Measurements from ENCODE around the gene PPP2CA.
"Not testable (repeated sequence)": the region's sequence is repeated elsewhere in the genome, so short reads cannot be mapped to it uniquely, and the experiment has no call there.

Gene PPP2CA

GRCh38 chr5:134245101-134245604 lies 19.3 kb upstream of the PPP2CA start:
- DNase-seq (ENCODE audit: low read depth): no peak

DNA sequence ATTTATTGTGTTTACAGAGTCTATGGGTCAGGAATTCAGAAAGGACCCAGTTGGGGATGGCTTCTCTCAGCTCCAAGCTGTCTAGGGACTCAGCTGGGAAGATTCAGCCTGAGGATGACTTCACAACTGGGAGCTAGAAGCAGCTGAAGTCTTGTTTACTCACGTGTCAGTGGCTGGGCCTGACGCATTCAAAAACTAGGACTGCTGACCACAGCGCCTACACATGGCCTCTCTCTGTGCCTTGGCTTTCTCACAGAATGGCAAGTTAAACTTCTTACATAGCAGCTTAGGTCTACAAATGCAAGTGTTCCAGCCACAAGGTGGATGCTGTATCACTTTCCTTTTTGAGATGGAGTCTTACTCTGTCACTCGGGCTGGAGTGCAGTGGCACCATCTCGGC lies 16.3 kb upstream of the PPP2CA start:
- DNase-seq (ENCODE audit: low read depth): no peak

GRCh38 chr5:134240421-134240962 lies 14.6 kb upstream of the PPP2CA start:
- DNase-seq (ENCODE audit: low read depth): no peak

GRCh38 chr5:134236820-134237219 lies 10.9 kb upstream of the PPP2CA start:
- DNase-seq (ENCODE audit: low read depth): no peak

DNA sequence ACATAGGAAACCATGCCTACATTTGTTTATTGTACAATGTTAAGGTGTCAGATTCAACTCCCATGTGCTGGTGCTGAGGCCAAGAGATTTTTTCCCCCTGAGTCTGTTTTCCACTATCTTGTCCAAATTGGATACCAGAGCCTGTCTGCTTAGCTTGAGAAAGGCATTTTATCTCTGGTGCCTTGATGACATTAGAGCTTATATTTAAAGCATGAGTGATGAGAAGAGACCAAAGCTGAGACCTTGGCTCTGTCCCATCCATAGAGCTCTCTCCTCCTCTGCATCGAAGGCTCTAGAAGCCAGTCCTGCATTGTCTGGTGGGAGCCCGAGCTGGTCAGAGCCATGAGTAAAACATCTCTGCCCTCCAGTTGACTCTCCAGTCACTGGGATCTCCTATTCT lies 10.4 kb upstream of the PPP2CA start:
- DNase-seq (ENCODE audit: low read depth): no peak

GRCh38 chr5:134228624-134229023 lies 2.8 kb upstream of the PPP2CA start:
- no peak for DNase-seq (ENCODE audit: low read depth)

- no peak for DNase-seq (ENCODE audit: low read depth)
Measured at GRCh38 chr5:134227776-134228175, 1.9 kb upstream of the PPP2CA start.

DNA sequence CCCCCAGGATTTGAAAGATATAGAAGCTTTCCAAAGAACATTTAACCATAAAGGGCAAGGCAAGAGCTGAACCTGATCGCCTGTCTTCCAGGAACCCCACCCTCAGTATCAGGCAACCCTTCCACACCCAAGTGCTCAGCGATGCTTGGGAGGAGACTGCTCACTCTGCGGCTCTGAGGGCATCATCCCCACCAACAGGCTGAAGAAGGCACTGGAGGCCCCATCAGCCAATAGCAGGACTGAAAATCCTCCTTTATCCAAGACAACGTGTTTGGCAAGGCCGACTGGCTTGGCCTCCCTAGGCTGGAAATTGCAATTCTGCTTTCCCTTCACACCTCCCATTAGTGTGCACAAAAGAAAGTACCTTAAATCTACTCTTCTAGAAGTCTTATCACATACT lies 1.4 kb upstream of the PPP2CA start:
- DNase-seq (ENCODE audit: low read depth): no peak

DNA sequence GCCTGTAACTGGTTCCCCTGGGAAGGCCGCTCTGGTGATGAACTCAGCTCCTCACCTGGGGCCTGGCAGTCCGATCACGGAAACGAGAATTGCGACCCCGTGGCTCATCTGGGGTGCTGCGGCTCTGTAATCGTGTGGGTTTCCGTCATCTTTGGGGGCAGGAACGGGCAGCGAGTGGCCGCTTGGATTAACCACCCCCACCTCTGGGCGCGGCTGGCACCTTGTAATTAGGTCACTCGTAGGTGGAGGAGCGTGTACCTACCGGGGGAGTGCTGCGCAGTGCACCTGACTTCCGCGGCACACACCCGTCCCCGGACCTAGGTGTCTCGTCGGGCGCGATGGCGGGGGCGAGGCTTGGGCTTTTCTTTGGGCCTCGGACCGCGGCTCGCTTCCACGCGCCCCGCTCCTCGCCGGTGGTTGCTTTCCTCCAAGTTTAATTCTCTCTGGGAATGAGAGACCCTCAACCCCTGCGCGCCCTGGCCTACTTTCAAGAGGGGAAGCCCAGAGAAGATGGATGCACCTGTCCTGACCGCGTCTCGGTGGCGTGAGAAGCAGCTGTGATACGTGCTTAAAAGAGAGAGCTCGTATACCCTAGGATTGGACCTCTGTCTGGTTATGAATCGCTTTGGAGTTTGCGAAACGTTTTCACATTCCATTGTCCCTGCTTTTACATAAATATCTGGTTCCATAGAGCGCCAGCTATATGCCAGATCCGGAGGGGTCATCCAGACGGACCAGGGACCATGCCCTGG lies 744 bp upstream of the PPP2CA start:
- DNase-seq (ENCODE audit: low read depth): peak; percentile 67

DNA sequence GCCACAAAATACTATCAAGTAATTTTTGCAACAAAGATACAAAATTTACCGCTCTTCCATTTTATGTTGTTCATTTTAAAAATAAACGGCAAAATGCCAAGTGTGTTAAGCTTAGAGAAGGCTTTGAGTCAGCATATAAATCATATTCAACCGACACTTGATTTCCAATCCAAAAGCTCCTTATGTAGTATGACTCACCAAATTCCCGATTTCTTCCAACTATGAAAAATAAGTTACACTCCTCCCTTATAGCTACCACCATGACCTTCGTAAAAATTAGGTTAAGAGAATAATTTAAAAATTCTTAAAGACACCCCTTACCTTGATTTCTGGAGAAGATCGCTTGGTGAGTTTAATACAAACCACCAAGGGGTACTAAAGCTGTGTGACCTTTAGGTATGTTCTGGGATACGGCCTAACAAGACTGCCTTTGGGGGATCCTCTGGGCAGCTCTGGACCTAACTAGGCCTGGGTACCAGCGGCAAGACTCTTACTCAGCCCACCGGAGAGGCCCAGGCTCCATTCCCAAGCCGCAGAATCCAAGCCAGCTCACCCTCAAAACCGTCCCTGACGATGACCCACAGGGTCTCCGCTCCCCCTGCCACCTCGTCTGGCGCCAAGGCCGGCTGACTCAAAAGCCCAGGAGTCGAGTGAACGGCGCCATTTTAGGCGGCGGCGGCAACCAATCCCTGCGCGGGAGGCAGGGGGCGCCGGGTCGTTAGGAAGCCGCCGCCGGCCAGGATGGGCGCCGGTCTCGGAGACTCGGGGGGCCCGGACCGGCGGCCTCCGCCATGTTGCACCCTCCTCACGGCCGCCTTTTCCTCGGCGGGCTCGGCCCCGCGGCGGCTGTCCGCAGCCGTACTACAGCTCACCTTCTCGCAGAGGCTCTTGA lies 739 bp downstream of the PPP2CA start:
- DNase-seq (ENCODE audit: low read depth): peak; percentile 57

- DNase-seq (ENCODE audit: low read depth): no peak
Measured at GRCh38 chr5:134223406-134224248, 2.2 kb downstream of the PPP2CA start.

GRCh38 chr5:134221690-134222089 lies 4.2 kb downstream of the PPP2CA start:
- not testable (repeated sequence) for DNase-seq (ENCODE audit: low read depth)

DNA sequence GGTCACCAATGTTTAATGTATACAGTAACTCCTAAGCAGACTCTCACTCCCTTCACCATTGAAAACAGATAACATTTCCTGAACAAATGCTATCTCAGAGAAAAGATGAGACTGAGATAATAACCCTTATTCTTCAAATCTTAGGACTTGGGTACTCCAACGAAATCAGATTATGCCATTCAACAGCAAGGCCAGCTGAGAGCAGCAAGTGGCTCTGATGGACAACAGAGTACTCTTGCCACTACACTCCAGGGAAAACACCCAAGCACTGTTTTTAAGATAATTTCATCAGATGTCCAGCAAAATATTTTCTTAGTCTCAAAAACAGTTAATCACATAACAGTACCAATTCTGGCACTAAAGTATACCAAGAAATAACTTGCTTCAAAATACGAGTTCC lies 10.1 kb downstream of the PPP2CA start:
- no peak for DNase-seq (ENCODE audit: low read depth)

DNA sequence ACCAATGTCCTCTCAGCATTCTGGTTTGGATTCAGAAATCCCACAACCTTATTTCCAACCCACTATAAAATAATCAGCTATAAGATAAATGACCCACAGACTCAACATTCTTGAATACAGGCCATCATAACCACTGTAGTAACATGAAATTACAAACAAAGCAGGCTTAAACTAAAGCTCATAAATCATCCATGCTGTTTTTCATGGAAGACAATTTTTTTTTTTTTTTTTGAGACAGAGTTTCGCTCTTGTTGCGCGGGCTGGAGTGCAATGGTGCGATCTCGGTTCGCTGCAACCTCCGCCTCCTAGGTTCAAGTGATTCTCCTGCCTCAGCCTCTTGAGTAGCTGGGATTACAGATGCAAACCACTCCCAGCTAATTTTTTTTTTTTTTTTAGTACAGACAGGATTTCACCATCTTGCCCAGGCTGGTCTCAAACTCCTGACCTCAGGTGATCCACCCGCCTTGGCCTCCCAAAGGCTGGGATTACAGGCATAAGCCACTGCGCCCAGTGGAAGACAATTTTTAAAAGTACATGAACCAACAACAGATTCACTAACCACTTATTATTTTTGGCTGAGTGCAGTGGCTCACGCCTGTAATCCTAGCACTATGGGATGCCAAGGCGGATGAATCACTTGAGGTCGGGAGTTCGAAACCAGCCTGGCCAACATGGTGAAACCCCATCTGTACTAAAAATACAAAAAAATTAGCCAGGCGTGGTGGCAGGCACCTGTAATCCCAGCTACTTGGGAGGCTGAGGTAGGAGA lies 14.4 kb downstream of the PPP2CA start:
- DNase-seq (ENCODE audit: low read depth): not testable (repeated sequence)

DNA sequence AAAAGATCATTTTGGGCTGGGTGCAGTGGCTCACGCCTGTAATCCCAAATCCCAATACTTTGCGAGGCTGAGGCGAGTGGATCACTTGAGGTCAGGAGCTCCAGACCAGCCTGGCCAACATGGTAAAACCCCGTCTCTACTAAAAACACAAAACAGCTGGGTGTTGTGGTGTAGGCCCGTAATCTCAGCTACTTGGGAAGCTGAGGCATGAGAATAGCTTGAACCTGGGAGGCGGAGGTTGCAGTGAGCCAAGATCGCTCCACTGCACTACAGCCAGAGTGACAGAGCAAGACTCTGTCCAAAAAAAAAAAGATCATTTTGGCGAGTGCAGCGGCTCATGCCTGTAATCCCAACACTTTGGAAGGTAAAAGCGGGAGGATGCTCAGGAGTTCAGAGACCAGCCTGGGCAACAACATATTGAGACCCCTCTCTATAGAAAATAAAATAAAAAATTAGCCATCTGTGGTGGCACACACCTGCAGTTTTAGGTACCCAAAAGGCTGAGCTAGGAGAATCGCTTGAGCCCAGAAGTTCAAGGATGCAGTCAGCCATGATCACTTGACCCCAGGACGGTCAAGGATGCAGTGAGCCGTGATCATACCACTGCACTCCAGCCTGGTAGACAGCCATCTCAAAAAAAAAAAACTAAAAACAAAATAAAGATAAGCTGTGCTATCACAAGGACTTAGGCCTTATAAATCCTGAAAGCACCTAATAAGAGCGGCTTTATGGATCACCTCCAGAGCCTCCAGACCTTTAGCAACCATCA lies 16.2 kb downstream of the PPP2CA start:
- DNase-seq (ENCODE audit: low read depth): no peak

- no peak for DNase-seq (ENCODE audit: low read depth)
Measured at GRCh38 chr5:134207696-134208095, 18.2 kb downstream of the PPP2CA start.

DNA sequence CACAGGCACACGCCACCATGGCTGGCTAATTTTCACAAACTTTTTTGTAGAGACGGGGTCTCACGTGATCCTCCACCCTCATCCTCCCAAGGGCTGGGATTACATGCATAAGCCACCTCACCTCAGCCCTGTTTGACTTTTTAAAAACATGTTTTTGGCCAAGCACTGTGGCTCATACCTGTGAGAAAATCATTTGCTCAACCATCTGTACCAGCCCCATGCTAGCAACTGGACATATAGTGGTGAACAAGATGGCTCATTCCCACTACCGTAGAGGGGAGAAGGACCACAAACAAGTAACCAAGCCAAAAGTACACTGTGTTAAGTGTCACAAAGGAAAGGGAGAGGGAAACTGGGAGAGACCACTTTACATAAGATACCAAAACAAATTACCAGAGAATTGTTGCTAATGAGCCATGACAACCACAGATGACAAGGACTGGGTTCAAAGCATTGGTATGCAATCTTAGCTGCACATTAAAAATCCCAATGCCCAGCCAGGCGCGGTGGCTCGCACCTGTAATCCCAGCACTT lies 19.2 kb downstream of the PPP2CA start:
- DNase-seq (ENCODE audit: low read depth): no peak

GRCh38 chr5:134204575-134204974 lies 21.3 kb downstream of the PPP2CA start:
- no peak for DNase-seq (ENCODE audit: low read depth)

DNA sequence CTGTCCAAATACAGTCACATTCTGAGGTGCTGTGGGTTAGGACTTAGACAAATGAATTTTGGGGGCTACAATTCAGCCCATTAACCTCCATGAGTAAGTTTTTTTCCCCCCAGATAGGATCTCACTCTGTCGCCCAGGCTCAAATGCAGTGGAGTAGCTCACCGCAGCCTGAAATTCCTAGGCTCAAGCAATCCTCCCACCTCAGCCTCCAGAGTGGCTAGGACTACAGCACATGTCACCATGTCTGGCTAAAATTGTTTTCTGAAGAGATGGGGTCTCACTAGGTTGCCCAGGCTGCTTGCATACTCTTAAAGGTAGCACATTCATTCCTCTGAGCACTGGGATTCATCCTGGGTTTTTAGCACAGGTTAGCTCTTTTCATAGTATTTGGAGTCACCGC lies 22.2 kb downstream of the PPP2CA start:
- DNase-seq (ENCODE audit: low read depth): no peak

GRCh38 chr5:134195666-134196065 lies 30.2 kb downstream of the PPP2CA start:
- DNase-seq (ENCODE audit: low read depth): no peak

Data from activated T-helper 9 cell treated with anti-CD3 and anti-CD28 coated beads, Interleukin-2, amount 50 U/mL, for 16 hours (primary cell).